B cell (primary cell): Measurements from ENCODE around the gene APH1A. TPM values are rescaled to one million over a fixed set of nuclear protein-coding genes. Genes with fewer than 3 reads are reported as not detected.

Source experiments
- ATAC-seq: fragments of 200-7000 bp; cut with Tn5 transposase; one replicate; pipeline ENCODE4 v1.10.0; 2021; ENCODE audit warnings: low read depth, mild to moderate bottlenecking, moderate number of reproducible peaks, moderate library complexity
- CTCF ChIA-PET: fragments of 350-600 bp; sonication (Branson Sonifier 250); formaldehyde crosslinking; loops from one replicate; lab custom pipeline; 2021; ENCODE audit warnings: antibody characterized with exemption, inconsistent platforms; lab: Charles Lee
- POLR2A ChIA-PET: fragments of 350-600 bp; sonication (Branson Sonifier 250); formaldehyde crosslinking; loops from one replicate; lab custom pipeline; 2021; ENCODE audit warnings: antibody characterized with exemption; lab: Charles Lee
- DNase-seq: peaks from one replicate; pipeline ENCODE4 v3.0.0; 2013
- H2AFZ ChIP-seq: 2 replicates; pipeline ENCODE4 v1.6.1; 2012; ENCODE audit warnings: mild to moderate bottlenecking, low read depth, low read length; ENCODE audit not compliant: insufficient read depth, poor library complexity, severe bottlenecking
- H3K27ac ChIP-seq, 2 donors: 1 replicate in 1 of 2; 2 replicates in 1 of 2; pipeline ENCODE4 v1.5.1; 2012 to 2013; ENCODE audit warnings: low read length in 2 of 2, mild to moderate bottlenecking in 2 of 2, moderate library complexity in 1 of 2
- H3K27me3 ChIP-seq, 4 experiments: fragments of 200-600 bp in 1 of 4; sonication (generic) in 1 of 4; replicated peaks in 1 of 4; 1 replicate in 2 of 4; 2 replicates in 2 of 4; pipeline versions ENCODE4 v1.6.1 to v1.7.0; 2013 to 2016; ENCODE audit warnings: low read length in 3 of 4, mild to moderate bottlenecking in 2 of 4, mixed read lengths in 1 of 4, moderate library complexity in 1 of 4; ENCODE audit not compliant: insufficient read depth in 4 of 4, control insufficient read depth in 3 of 4; ENCODE audit errors: control extremely low read depth in 1 of 4
- H3K36me3 ChIP-seq, 2 experiments: replicated peaks in 1 of 2; 1 replicate in 1 of 2; 2 replicates in 1 of 2; pipeline versions ENCODE4 v1.6.1 to v1.7.1; 2013; ENCODE audit warnings: low read length in 1 of 2; ENCODE audit not compliant: insufficient read depth in 2 of 2, control insufficient read depth in 1 of 2; ENCODE audit errors: control extremely low read depth in 1 of 2, extremely low read depth in 1 of 2
- H3K4me1 ChIP-seq, 2 donors: fragments of 200-600 bp in 1 of 2; sonication (generic) in 1 of 2; 1 replicate in 1 of 2; 2 replicates in 1 of 2; pipeline versions ENCODE4 v1.5.1 to v1.6.1; 2013 to 2017; ENCODE audit warnings: low read length in 2 of 2; ENCODE audit not compliant: control insufficient read depth in 2 of 2, insufficient read depth in 2 of 2
- H3K4me2 ChIP-seq: replicated peaks from 2 replicates; pipeline ENCODE3; 2012; ENCODE audit warnings: mild to moderate bottlenecking, low read depth, low read length; ENCODE audit not compliant: poor library complexity, severe bottlenecking
- H3K4me3 ChIP-seq, 5 experiments: fragments of 200-600 bp in 1 of 5; sonication (generic) in 1 of 5; 1 replicate in 3 of 5; 2 replicates in 2 of 5; pipeline versions ENCODE4 v1.5.1 to v1.7.0; 2011 to 2016; ENCODE audit warnings: low read length in 4 of 5, mild to moderate bottlenecking in 4 of 5, low read depth in 2 of 5, control low read depth in 1 of 5, moderate library complexity in 1 of 5; ENCODE audit not compliant: insufficient read depth in 1 of 5; ENCODE audit errors: control extremely low read depth in 1 of 5, extremely low read depth in 1 of 5
- H3K79me2 ChIP-seq: fragments of 200-600 bp; sonication (generic); one replicate; pipeline ENCODE4 v1.6.0; 2016; ENCODE audit warnings: low read length; ENCODE audit not compliant: control insufficient read depth, insufficient read depth
- H3K9ac ChIP-seq: fragments of 200-600 bp; sonication (generic); 2 replicates; pipeline ENCODE4 v1.6.1; 2017; ENCODE audit warnings: mild to moderate bottlenecking, low read length, moderate library complexity
- H3K9me3 ChIP-seq, 3 donors: one replicate each; pipeline versions ENCODE4 v1.6.1 to v1.7.1; 2013; ENCODE audit warnings: low read length in 2 of 3; ENCODE audit not compliant: control insufficient read depth in 2 of 3, insufficient read depth in 1 of 3; ENCODE audit errors: control extremely low read depth in 1 of 3
- H4K20me1 ChIP-seq: 2 replicates; pipeline ENCODE4 v1.6.0; 2012; ENCODE audit warnings: mild to moderate bottlenecking, low read length; ENCODE audit not compliant: insufficient read depth, control insufficient read depth, poor library complexity, severe bottlenecking
- H3K27ac Mint-ChIP-seq: one replicate; pipeline ENCODE4 v1.8.0; 2021; ENCODE audit warnings: mixed read lengths
- H3K27me3 Mint-ChIP-seq: one replicate; pipeline ENCODE4 v1.8.0; 2021; ENCODE audit warnings: mixed read lengths
- H3K4me1 Mint-ChIP-seq: one replicate; pipeline ENCODE4 v1.8.0; 2021; ENCODE audit warnings: mixed read lengths
- H3K4me3 Mint-ChIP-seq: one replicate; pipeline ENCODE4 v1.8.0; 2021; ENCODE audit warnings: mixed read lengths
- H3K9me3 Mint-ChIP-seq: one replicate; pipeline ENCODE4 v1.8.0; 2022; ENCODE audit warnings: mixed read lengths; ENCODE audit not compliant: insufficient read depth
- EZH2 ChIP-seq: IDR thresholded peaks from 2 replicates; pipeline ENCODE4 v1.6.1; 2012; ENCODE audit warnings: borderline replicate concordance, low read depth, mild to moderate bottlenecking, moderate library complexity, low read length; ENCODE audit not compliant: insufficient read depth, poor library complexity, severe bottlenecking
- WGBS: methylation state at CpG from one replicate; pipeline ENCODE4 v1.1.5; 2013; ENCODE audit warnings: missing lambda C conversion rate; ENCODE audit not compliant: insufficient coverage; 5-methylcytosine and 5-hydroxymethylcytosine counted together
- intact Hi-C: fragments of 100-400 bp; cut with micrococcal nuclease; formaldehyde crosslinking; loops from one replicate; pipeline ENCODE4 v1.10.0; 2022
- polyA plus RNA-seq: library from polyadenylated mRNA; depleted of rRNA; stranded (reverse); fragments of >200 nt; gene quantifications from 2 replicates; pipeline ENCODE4 v1.2.3, GENCODE V29; 2012
- total RNA-seq, 2 donors: library from RNA; stranded (reverse); fragments of 120-200 nt in 1 of 2; gene quantifications; 1 replicate in 1 of 2; 2 replicates in 1 of 2; pipeline versions ENCODE4 v1.2.3 to v1.2.4, GENCODE V29; 2013 to 2022
- TF ChIP-seq, protein P1 (sequence below): fragments of 200-600 bp; IDR thresholded peaks from one replicate; pipeline ENCODE4 v1.8.0; 2022; ENCODE audit warnings: antibody characterized with exemption, mild to moderate bottlenecking

The APH1A gene
- total and polyA plus RNA-seq, 2 donors (not counting 1 experiment from before 2014, with no cell fraction given) = 135 to 165 TPM

DNA sequence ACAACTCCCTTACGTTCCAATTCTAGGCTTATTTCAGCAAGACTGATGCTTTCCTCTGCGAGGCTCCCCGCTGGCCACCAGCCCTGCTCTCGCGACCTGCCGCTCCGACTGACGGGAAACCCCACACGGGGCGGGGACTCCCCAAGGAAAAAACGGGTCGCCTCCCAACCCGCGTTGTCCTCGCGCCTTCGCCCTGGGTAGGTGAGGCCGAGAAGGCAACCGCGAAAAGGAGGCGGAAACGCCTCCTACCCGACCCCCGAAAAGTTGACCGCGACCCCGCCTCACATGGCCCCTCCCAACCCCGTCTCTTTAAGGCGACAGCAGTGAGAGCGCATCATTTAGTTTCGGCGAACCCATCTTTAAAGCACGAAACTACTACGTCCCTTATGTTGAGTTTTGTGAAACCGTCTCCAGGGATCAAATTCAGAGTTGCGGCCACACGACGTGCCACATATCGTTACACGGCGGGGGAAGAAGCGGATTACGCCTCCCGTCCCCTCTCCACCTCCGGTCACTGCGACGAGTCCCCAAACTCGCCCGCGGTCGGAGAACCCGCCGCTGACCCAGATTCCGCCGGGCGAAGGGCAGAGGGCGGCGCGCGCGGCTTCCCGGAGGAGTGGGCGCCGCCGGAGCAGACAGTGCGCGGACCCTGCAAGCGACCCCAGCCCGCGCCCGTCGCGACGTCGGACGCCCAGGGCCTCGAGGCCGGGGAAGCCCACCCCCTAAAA lies 34.1 kb downstream of the APH1A start:
- peaks cover 16% of the 10 kb centered on the region for H3K4me1 Mint-ChIP-seq

More for the DNA sequence above, 34.1 kb downstream of the APH1A start:
- Mint-ChIP-seq H3K9me3 (no peaks in the 10 kb centered on the region), H3K4me3 (no peak overlapping the region), H3K27me3 (no peaks in the 10 kb centered on the region), H3K27ac (no peak overlapping the region)
- Histone ChIP-seq H4K20me1 (no peaks in the 10 kb centered on the region), H2AFZ (peak overlapping the region; percentile 70), H3K9ac (peak overlapping the region; percentile 90), H3K4me2 (peak overlapping the region; percentile 93), H3K36me3 (peaks cover 0 to 4% of the 10 kb centered on the region in 2 experiments), H3K27me3 (no peaks in the 10 kb centered on the region), H3K9me3 (no peaks in the 10 kb centered on the region), H3K79me2 (peaks cover 27% of the 10 kb centered on the region), H3K27ac (peak overlapping the region; percentile 97 to 98), H3K4me1 (peaks cover 23% of the 10 kb centered on the region in 2 donors), H3K4me3 (peak overlapping the region; percentile 73 to 94 (median 85))
- POLR2A ChIA-PET = interaction anchor here (0.7 to 2.5 kb wide), 7 partner anchors 19 to 161 kb away, joined by 3 to 19 read pairs (median 5); partner anchors contain the start of genes APH1A and RPRD2
- peak; percentile 46 for ATAC-seq
- TF ChIP-seq EZH2 = no peak
- TF ChIP-seq, protein P1, sequence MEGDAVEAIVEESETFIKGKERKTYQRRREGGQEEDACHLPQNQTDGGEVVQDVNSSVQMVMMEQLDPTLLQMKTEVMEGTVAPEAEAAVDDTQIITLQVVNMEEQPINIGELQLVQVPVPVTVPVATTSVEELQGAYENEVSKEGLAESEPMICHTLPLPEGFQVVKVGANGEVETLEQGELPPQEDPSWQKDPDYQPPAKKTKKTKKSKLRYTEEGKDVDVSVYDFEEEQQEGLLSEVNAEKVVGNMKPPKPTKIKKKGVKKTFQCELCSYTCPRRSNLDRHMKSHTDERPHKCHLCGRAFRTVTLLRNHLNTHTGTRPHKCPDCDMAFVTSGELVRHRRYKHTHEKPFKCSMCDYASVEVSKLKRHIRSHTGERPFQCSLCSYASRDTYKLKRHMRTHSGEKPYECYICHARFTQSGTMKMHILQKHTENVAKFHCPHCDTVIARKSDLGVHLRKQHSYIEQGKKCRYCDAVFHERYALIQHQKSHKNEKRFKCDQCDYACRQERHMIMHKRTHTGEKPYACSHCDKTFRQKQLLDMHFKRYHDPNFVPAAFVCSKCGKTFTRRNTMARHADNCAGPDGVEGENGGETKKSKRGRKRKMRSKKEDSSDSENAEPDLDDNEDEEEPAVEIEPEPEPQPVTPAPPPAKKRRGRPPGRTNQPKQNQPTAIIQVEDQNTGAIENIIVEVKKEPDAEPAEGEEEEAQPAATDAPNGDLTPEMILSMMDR = no peak
- WGBS = under 1% methylated on average over 78 of the region's 78 CpGs
- CTCF ChIA-PET = interaction anchor here (1.2 to 2.2 kb wide), 7 partner anchors 10 to 309 kb away, joined by 3 to 10 read pairs (median 6); no protein-coding TSS in a partner anchor
- intact Hi-C loops = loop anchor here (1.0 to 5.0 kb wide), 3 partner anchors 47 to 346 kb away; partner anchors contain the start of gene CIART
- DNase-seq = peak; percentile 93
